Measurements from ENCODE around the gene EDEM3. TPM values are rescaled to one million over a fixed set of nuclear protein-coding genes. Genes with fewer than 3 reads are reported as not detected.

EDEM3 gene
- total RNA-seq, 4 donors from 2014 or later = 26.4 to 43.8 (median 35.8) TPM

DNA sequence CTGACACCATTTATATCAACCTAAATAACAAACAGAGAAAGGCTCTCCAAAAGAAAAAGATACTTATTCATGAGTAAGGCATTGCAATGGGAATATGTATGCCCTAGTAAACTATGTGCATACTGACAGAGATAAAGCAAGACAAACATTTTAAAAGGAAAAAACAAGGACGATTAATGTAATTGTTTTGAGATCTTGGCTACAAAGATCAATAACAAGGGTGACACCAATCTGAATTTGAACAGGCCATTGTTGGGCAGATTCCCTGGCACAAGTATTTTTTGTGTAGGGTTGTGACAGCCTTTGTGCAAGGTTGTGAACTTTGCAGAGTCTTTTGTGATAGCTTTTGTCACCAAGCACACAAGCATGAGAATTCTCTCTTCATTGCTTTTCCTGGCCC lies 85.3 kb downstream of the EDEM3 start:
- H3K27me3 ChIP-seq = no peaks in the 10 kb centered on the region
- TF ChIP-seq POLR2A (IDR thresholded peaks at IDR 0.05) = no peak
- TF ChIP-seq, protein P1, sequence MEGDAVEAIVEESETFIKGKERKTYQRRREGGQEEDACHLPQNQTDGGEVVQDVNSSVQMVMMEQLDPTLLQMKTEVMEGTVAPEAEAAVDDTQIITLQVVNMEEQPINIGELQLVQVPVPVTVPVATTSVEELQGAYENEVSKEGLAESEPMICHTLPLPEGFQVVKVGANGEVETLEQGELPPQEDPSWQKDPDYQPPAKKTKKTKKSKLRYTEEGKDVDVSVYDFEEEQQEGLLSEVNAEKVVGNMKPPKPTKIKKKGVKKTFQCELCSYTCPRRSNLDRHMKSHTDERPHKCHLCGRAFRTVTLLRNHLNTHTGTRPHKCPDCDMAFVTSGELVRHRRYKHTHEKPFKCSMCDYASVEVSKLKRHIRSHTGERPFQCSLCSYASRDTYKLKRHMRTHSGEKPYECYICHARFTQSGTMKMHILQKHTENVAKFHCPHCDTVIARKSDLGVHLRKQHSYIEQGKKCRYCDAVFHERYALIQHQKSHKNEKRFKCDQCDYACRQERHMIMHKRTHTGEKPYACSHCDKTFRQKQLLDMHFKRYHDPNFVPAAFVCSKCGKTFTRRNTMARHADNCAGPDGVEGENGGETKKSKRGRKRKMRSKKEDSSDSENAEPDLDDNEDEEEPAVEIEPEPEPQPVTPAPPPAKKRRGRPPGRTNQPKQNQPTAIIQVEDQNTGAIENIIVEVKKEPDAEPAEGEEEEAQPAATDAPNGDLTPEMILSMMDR (IDR thresholded peaks at IDR 0.05) = no peak
- DNase-seq = no peak
- no peak overlapping the region for H3K27ac ChIP-seq
- no peaks in the 10 kb centered on the region for H3K9me3 ChIP-seq
- no peaks in the 10 kb centered on the region for H3K36me3 ChIP-seq
- H3K4me1 ChIP-seq = peaks cover 0 to 1% (median 0%) of the 10 kb centered on the region in 4 donors
- H3K4me3 ChIP-seq = no peak overlapping the region

DNA sequence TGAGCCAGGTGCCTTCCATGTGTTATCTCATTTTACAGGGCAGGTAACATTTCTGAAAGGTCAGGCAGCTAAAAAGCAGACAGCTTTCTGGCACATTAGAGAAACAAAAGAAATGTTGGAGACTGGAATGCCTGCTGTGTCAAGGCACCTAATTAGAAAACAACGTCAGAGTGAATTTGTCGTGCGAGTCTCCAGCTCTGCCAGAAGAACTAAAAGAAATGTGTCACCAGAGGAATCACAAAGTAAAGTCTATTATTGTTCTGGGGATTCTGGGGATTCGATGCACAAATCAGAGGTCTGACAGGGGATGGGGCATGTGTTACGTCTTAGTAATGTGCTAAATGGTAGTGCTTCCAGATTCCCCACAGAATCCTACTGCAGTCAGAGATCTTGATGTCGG lies 89.3 kb downstream of the EDEM3 start:
- DNase-seq = no peak
- no peaks in the 10 kb centered on the region for H3K27me3 ChIP-seq
- H3K9me3 ChIP-seq = no peaks in the 10 kb centered on the region
- H3K4me3 ChIP-seq = no peak overlapping the region
- H3K27ac ChIP-seq = no peak overlapping the region
- peaks cover 0 to 9% (median 0%) of the 10 kb centered on the region in 4 donors for H3K4me1 ChIP-seq
- no peak for TF ChIP-seq POLR2A (IDR thresholded peaks at IDR 0.05)
- TF ChIP-seq, protein P1 (IDR thresholded peaks at IDR 0.05) = no peak
- H3K36me3 ChIP-seq = no peaks in the 10 kb centered on the region

DNA sequence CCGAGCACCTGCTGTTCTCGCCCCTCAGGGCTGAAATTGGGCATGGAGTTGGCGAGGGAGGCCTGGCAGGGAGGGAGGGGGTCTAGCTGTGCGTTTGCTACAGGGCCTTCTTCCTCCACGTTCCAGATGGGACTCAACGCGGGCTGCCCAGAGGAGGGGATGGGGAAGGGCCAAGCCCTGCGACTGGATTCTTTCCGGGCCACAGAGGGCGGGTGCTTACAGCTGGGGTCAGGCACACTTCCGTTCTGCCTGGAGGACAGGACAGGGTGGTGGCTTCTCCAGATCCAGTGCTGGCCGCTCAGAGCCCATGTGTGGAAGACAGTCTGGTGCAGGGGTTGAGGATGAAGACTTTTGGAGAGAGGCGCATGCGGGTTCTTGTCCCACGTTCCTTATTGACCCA lies 90.0 kb downstream of the EDEM3 start:
- no peaks in the 10 kb centered on the region for H3K27me3 ChIP-seq
- TF ChIP-seq POLR2A (IDR thresholded peaks at IDR 0.05) = no peak
- H3K4me3 ChIP-seq = no peak overlapping the region
- no peak for DNase-seq
- peaks cover 0 to 9% (median 0%) of the 10 kb centered on the region in 4 donors for H3K4me1 ChIP-seq
- no peaks in the 10 kb centered on the region for H3K36me3 ChIP-seq
- H3K9me3 ChIP-seq = no peaks in the 10 kb centered on the region
- no peak overlapping the region for H3K27ac ChIP-seq

DNA sequence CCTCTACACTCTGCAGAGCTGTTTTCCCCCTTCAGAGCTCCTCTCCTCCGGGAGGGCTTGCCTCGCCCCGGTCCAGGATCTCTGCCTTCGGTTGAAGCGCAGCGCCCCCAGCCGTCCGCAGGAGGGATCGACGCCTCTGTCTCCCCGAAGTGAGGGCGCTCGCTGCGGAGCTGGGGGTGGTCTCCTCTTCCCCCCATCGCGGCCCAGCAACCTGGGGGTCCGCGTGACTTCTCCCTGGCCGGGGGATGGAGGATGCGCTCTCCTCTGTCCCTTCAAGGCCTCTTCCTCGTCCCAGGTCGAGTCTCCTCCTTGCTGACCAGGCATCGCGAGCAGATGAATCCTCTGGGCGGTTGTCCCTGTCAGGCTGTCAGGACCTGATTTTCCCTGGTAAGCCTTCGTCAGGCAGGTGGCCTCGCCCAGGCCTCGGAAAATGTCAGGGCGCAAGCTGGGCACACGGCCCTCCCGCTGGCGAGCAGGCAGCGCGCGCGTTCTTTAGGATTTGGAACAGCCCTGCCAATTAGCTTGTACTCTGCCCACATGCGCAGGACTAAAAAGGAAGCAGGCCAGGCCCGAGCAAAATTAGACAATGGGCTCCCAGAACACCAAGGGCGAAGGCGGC lies 90.5 kb downstream of the EDEM3 start:
- TF ChIP-seq POLR2A (IDR thresholded peaks at IDR 0.05) = peak in 1 of 2 donors; percentile 9
- TF ChIP-seq, protein P1 (IDR thresholded peaks at IDR 0.05) = peak in 5 of 6 experiments; percentile 21 to 92 (median 86)
- Histone ChIP-seq H3K36me3 (no peaks in the 10 kb centered on the region), H3K4me3 (peak overlapping the region in 2 of 4 donors; percentile 44 to 50), H3K27ac (no peak overlapping the region), H3K4me1 (peaks cover 0 to 9% (median 0%) of the 10 kb centered on the region in 4 donors), H3K27me3 (no peaks in the 10 kb centered on the region), H3K9me3 (no peaks in the 10 kb centered on the region)
- peak in 2 of 3 donors; percentile 79 to 85 for DNase-seq

DNA sequence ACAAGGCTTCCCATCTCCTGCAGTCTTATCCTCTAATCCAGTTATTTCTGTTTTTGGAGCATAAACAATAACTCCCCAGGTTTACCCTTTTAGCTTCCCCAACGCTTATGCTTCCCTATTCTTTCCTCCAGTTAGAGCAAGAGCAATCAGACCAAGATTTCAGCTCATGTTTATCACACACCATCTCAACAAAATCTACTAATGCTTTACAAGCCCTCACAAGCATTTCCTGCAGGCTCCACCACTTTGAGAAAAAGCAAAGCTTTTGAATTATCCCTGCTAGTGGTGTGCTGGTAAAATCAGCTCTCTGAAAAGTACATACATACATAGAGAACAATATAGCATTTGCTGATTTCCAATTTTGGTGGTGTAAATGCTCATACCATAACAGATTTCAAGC lies 92.9 kb downstream of the EDEM3 start:
- Histone ChIP-seq H3K27me3 (no peaks in the 10 kb centered on the region), H3K27ac (no peak overlapping the region), H3K9me3 (no peaks in the 10 kb centered on the region), H3K4me1 (peaks cover 0 to 9% (median 0%) of the 10 kb centered on the region in 4 donors), H3K4me3 (no peak overlapping the region), H3K36me3 (no peaks in the 10 kb centered on the region)
- no peak for DNase-seq
- TF ChIP-seq POLR2A (IDR thresholded peaks at IDR 0.05) = no peak
- TF ChIP-seq, protein P1 (IDR thresholded peaks at IDR 0.05) = no peak

DNA sequence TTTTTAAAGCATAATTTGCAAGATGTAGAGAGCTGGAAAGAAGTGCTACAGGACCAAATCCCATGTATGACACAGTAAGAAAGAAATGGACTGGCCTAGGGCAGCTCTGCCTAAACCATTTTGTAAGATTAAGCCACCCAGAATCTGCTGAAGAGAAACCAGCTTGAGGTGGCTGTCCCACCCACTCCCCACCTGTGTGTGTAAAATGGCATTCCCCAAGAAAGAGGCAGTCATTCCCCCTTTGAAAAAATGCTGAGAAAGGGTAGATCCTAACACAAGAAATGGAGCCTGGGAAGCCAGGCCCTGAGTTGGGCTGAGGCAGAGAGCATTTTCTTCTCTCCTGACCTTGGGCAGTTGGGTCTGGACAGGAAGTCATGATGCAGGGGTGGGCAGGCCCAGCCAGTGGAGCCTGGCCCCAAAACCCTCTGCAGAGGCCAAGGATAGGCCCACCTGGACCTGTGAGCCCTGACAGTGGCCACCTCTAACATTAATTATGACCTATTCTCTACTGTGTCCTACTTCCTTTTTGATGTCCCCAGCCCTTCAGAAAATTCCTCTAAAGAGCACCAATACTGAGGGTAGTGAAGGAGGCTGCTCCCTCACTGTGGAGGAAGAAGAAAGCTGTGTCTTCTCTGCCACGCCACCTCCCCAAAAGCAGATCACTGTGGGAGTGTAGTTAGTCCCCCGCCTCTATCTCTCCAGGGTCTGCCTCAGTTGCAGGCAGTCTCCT lies 94.0 kb downstream of the EDEM3 start:
- no peak overlapping the region for H3K4me3 ChIP-seq
- no peak for DNase-seq
- no peak overlapping the region for H3K27ac ChIP-seq
- H3K27me3 ChIP-seq = no peaks in the 10 kb centered on the region
- TF ChIP-seq, protein P1 (IDR thresholded peaks at IDR 0.05) = no peak
- H3K36me3 ChIP-seq = no peaks in the 10 kb centered on the region
- peaks cover 0 to 9% (median 0%) of the 10 kb centered on the region in 4 donors for H3K4me1 ChIP-seq
- no peaks in the 10 kb centered on the region for H3K9me3 ChIP-seq
